ENCODE results near the gene SPAG9. TPM values are rescaled to one million over a fixed set of nuclear protein-coding genes. Genes with fewer than 3 reads are reported as not detected.
"Not testable (repeated sequence)": the region's sequence is repeated elsewhere in the genome, so short reads cannot be mapped to it uniquely, and the experiment has no call there.

The SPAG9 gene
- total RNA-seq, 6 donors from 2014 or later, result 87.5 to 233 (median 152) TPM

DNA sequence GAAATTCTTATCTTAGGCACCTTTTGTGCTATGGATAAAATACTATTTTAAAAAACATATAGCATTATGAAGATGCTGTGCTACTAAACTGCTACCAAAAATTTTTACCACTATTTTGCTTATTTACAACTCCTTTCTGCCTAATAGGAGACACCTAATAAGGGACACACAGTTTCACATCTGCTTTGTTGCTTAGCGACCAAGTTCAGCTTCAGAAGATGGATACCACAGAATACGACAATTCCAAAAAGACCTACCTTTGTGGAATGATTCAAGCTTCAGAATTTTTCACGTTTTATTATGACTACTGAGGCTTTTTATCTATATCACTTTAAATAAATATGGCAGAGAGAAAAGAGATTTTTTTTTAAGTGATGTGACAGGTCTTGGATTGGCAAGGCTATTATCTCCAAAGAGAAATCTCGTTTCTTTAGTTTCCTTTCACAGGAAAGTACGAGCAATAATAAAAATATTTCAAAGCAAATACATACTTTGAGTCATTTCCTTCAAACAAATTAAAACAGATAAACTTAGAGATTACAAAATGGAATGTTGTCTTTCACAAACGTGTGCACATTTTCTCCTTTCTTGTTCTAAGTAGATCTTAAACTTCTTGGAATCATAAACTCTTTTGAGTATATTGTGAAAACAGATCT lies 35.4 kb downstream of the SPAG9 start:
- no peak for ATAC-seq (ENCODE audit: low FRiP score in 2 of 2)
- H3K4me3 ChIP-seq, result no peak overlapping the region
- H3K27me3 ChIP-seq, result no peaks in the 10 kb centered on the region
- no peak for DNase-seq
- TF ChIP-seq POLR2A (IDR thresholded peaks at IDR 0.05), result no peak
- no peak for TF ChIP-seq POLR2AphosphoS5 (IDR thresholded peaks at IDR 0.05)
- TF ChIP-seq, protein P1, sequence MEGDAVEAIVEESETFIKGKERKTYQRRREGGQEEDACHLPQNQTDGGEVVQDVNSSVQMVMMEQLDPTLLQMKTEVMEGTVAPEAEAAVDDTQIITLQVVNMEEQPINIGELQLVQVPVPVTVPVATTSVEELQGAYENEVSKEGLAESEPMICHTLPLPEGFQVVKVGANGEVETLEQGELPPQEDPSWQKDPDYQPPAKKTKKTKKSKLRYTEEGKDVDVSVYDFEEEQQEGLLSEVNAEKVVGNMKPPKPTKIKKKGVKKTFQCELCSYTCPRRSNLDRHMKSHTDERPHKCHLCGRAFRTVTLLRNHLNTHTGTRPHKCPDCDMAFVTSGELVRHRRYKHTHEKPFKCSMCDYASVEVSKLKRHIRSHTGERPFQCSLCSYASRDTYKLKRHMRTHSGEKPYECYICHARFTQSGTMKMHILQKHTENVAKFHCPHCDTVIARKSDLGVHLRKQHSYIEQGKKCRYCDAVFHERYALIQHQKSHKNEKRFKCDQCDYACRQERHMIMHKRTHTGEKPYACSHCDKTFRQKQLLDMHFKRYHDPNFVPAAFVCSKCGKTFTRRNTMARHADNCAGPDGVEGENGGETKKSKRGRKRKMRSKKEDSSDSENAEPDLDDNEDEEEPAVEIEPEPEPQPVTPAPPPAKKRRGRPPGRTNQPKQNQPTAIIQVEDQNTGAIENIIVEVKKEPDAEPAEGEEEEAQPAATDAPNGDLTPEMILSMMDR (IDR thresholded peaks at IDR 0.05), result no peak
- TF ChIP-seq EP300 (IDR thresholded peaks at IDR 0.05), result no peak
- no peaks in the 10 kb centered on the region for H3K9me3 ChIP-seq
- WGBS, 2 donors, result 44% methylated on average over 6 of the region's 6 CpGs
- H3K27ac ChIP-seq, result no peak overlapping the region
- no peaks in the 10 kb centered on the region for H3K36me3 ChIP-seq
- H3K4me1 ChIP-seq, result peaks cover 12 to 45% (median 28%) of the 10 kb centered on the region in 4 donors

DNA sequence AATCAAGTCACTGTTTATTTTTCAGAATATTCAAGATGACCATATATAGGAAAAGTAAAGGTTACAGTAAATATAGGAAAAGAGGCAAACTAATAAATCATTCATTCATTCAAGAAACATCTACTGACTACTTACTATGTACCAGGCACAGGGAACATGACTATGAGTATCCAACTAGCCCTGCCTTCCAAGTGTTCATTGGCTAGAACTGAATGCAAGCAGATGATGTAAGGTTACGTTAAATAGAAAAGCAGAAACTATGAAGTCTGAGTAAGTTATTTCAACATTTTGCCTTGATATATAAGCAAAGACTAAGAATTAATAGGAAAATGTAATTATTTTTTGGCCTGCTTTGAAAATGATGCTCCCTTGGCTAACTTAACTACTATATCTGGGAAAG lies 36.7 kb downstream of the SPAG9 start:
- ATAC-seq (ENCODE audit: low FRiP score in 2 of 2) (no peak), DNase-seq (no peak)
- H3K27me3 ChIP-seq, result no peaks in the 10 kb centered on the region
- no peaks in the 10 kb centered on the region for H3K9me3 ChIP-seq
- H3K27ac ChIP-seq, result no peak overlapping the region
- H3K4me3 ChIP-seq, result no peak overlapping the region
- H3K36me3 ChIP-seq, result peaks cover 0 to 5% (median 1%) of the 10 kb centered on the region in 4 donors
- H3K4me1 ChIP-seq, result peaks cover 12 to 46% (median 29%) of the 10 kb centered on the region in 4 donors
- WGBS, 2 donors, result 67 to 72% methylated on average over 1 of the region's 1 CpG
- TF ChIP-seq EP300 (IDR thresholded peaks at IDR 0.05) (no peak), POLR2A (IDR thresholded peaks at IDR 0.05) (no peak), POLR2AphosphoS5 (IDR thresholded peaks at IDR 0.05) (no peak)
- TF ChIP-seq, protein P1 (IDR thresholded peaks at IDR 0.05), result no peak

DNA sequence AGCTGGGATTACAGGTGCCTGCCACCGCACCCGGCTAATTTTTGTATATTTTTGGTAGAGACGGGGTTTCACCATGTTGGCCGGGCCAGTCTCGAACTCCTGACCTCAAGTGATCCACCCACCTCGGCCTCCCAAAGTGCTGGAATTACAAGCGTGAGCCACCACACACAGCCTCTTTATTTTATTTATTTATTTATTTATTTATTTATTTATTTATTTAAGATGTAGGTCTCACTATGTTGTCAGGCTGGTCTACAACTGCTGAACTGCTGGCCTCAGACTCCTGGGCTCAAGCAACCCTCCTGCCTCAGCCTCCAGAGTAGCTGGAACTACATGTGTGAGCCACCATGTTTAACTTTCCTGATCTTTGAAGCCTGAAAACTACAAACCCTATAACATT lies 37.3 kb downstream of the SPAG9 start:
- 83 to 88% methylated on average over 7 of the region's 7 CpGs for WGBS, 2 donors
- ATAC-seq (ENCODE audit: low FRiP score in 2 of 2); H3K27ac ChIP-seq; H3K36me3 ChIP-seq; H3K27me3 ChIP-seq; DNase-seq; H3K9me3 ChIP-seq; H3K4me3 ChIP-seq: not testable (repeated sequence)
- H3K4me1 ChIP-seq, result peaks cover 12 to 41% (median 32%) of the 10 kb centered on the region in 4 donors

DNA sequence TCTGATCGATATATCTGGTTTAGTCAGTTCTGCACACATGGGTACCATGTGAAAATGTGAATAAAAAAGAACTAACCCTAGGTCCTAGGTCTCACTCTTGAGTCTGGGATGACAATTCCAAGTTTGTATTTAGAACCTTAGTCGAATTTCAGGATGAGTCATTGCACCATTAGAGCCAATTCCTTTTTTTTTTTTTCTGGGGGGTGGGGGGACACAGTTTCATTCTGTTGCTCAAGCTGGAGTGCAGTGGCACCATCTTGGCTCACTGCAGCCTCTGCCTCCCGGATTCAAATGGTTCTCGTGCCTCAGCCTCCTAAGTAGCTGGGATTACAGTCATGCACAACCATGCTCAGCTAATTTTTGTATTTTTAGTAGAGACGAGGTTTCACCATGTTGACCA lies 41.6 kb downstream of the SPAG9 start:
- DNase-seq (no peak), ATAC-seq (ENCODE audit: low FRiP score in 2 of 2) (no peak)
- TF ChIP-seq POLR2AphosphoS5 (IDR thresholded peaks at IDR 0.05) (no peak), POLR2A (IDR thresholded peaks at IDR 0.05) (no peak), EP300 (IDR thresholded peaks at IDR 0.05) (no peak)
- TF ChIP-seq, protein P1 (IDR thresholded peaks at IDR 0.05), result no peak
- Histone ChIP-seq H3K27ac (no peak overlapping the region), H3K4me3 (no peak overlapping the region), H3K4me1 (peaks cover 0 to 10% (median 5%) of the 10 kb centered on the region in 4 donors), H3K27me3 (no peaks in the 10 kb centered on the region), H3K9me3 (no peaks in the 10 kb centered on the region), H3K36me3 (peaks cover 0 to 32% (median 11%) of the 10 kb centered on the region in 4 donors)
- WGBS, 2 donors, result 83 to 89% methylated on average over 5 of the region's 5 CpGs

DNA sequence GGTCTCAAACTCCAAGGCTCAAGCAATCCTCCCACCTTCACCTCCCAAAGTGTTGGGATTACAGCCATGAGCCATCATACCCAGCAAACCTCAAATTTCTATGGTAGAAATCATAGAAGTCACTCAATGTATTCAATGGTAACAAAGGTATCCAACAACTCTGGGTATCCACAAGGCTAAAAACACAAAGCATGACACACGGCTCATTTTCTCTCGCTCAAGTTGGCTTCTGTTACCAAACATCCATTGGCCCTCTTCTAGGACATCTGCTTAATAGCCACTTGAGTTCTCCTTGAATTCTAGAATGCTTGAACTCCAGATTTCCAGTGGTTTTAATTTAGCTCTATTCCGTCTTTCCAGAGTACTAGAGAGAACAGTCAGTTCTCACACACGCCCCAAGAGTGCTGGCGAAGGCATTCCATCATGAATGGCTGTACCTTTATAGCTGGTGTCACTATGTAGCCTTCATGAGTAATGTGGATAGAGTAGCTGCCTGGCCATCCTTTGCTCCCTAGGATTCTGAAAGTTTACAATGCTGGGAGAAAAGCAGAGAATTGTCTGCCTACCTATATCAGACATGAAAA lies 42.6 kb downstream of the SPAG9 start:
- Histone ChIP-seq H3K27me3 (no peaks in the 10 kb centered on the region), H3K4me3 (no peak overlapping the region), H3K36me3 (peaks cover 0 to 32% (median 11%) of the 10 kb centered on the region in 4 donors), H3K27ac (peak overlapping the region in 2 of 4 donors; percentile 4 to 38), H3K4me1 (peaks cover 0 to 10% (median 5%) of the 10 kb centered on the region in 4 donors), H3K9me3 (no peaks in the 10 kb centered on the region)
- TF ChIP-seq, protein P1 (IDR thresholded peaks at IDR 0.05), result no peak
- TF ChIP-seq POLR2AphosphoS5 (IDR thresholded peaks at IDR 0.05) (peak in 1 of 2 donors; percentile 9), POLR2A (IDR thresholded peaks at IDR 0.05) (no peak), EP300 (IDR thresholded peaks at IDR 0.05) (peak in 1 of 4 donors; percentile 68)
- DNase-seq, result peak in 1 of 2 donors; percentile 64
- WGBS, 2 donors, result 73 to 82% methylated on average over 5 of the region's 5 CpGs
- ATAC-seq (ENCODE audit: low FRiP score in 2 of 2), result peak in 1 of 2 donors; percentile 89

All from upper lobe of left lung (tissue), 6 donors.